Urinary bladder (tissue), 4 donors: ENCODE measurements around the gene SNX6. TPM values are rescaled to one million over a fixed set of nuclear protein-coding genes. Genes with fewer than 3 reads are reported as not detected.

Experiments
- DNase-seq: peaks from one replicate; pipeline ENCODE4 v3.0.0-alpha.2; 2015; ENCODE audit errors: extremely low spot score
- H3K27ac ChIP-seq: one replicate; pipeline ENCODE4 v1.5.1; 2013; ENCODE audit warnings: low read depth, mild to moderate bottlenecking, moderate library complexity
- H3K36me3 ChIP-seq: one replicate; pipeline ENCODE4 v1.6.1; 2013; ENCODE audit warnings: mild to moderate bottlenecking, moderate library complexity; ENCODE audit not compliant: insufficient read depth
- H3K4me1 ChIP-seq: one replicate; pipeline ENCODE4 v1.6.1; 2013; ENCODE audit warnings: mild to moderate bottlenecking, moderate library complexity; ENCODE audit not compliant: insufficient read depth
- H3K4me3 ChIP-seq: one replicate; pipeline ENCODE4 v1.5.1; 2013; ENCODE audit warnings: low read depth, low read length
- WGBS: extraction: QIAGEN DNeasy Blood & Tissue Kit; methylation state at CpG from one replicate; pipeline ENCODE4 v1.1.7; 2013; 5-methylcytosine and 5-hydroxymethylcytosine counted together
- polyA plus RNA-seq: library from polyadenylated mRNA; stranded (reverse); fragments of 200-250 nt; gene quantifications from one replicate; pipeline ENCODE4 v1.2.3, GENCODE V29; 2013
- total RNA-seq: library from RNA; depleted of rRNA; stranded (reverse); fragments of >200 nt; gene quantifications from one replicate; pipeline ENCODE4 v1.2.3, GENCODE V29; 2014
- donor health status: healthy with polysubstance abuse.
- donor health status: healthy.

Gene SNX6
- total and polyA plus RNA-seq, 2 donors = 58.9 to 171 TPM

- no peak overlapping the region for H3K4me3 ChIP-seq
- 76% methylated on average over 3 of the region's 3 CpGs for whole genome bisulfite sequencing
- H3K36me3 ChIP-seq = no peaks in the 10 kb centered on the region
- H3K27ac ChIP-seq = no peak overlapping the region
- DNase-seq = no peak
- H3K4me1 ChIP-seq = no peaks in the 10 kb centered on the region
Observed at GRCh38 chr14:34620839-34621238, 9.1 kb downstream of the SNX6 start.

DNA sequence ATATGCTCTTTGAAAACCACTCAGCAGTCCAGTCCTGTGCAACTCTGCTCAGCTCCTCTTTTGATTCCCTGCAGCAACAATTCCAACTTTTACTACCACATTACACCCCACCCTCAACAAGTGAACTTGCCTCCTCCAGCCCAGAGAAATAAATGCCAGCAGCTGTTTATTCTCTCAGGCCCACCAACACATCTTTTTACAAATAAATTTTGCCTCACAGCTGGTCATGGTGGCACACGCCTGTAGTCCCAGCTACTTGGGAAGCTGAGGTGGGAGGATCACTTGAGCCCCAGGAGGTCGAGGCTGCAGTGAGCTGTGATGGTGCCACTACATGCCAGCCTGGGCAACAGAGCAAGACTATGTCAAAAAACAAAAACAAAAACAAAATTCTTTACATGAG is 9.8 kb downstream of the SNX6 start:
- H3K36me3 ChIP-seq = no peaks in the 10 kb centered on the region
- H3K4me1 ChIP-seq = no peaks in the 10 kb centered on the region
- DNase-seq = no peak
- no peak overlapping the region for H3K27ac ChIP-seq
- 92% methylated on average over 2 of the region's 2 CpGs for WGBS
- no peak overlapping the region for H3K4me3 ChIP-seq

DNA sequence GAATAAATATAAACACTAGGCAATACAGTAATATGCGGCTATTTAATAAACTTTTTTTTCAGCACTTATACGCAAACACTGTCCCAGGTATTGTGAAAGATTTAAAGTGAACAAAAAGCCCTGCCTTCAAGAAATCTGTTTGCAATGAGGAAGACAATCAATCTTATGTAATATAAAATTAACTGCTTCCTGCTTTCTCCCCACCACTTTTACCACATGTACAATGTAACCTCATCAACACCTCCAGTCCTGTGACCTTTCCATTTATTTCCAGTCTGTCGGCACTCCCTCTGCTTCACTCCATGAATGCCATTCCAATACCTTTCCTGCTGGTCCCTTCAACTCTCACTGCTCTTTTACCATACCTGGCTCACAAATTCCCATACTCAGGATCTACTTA is 10.5 kb downstream of the SNX6 start:
- no peak for DNase-seq
- Histone ChIP-seq H3K27ac (no peak overlapping the region), H3K4me3 (no peak overlapping the region), H3K4me1 (no peaks in the 10 kb centered on the region), H3K36me3 (no peaks in the 10 kb centered on the region)
- 83% methylated on average over 3 of the region's 3 CpGs for WGBS

GRCh38 chr14:34616360-34616759 is 13.6 kb downstream of the SNX6 start:
- 95% methylated on average over 6 of the region's 6 CpGs for WGBS
- no peak overlapping the region for H3K27ac ChIP-seq
- DNase-seq = no peak
- no peaks in the 10 kb centered on the region for H3K4me1 ChIP-seq
- no peak overlapping the region for H3K4me3 ChIP-seq
- H3K36me3 ChIP-seq = no peaks in the 10 kb centered on the region

GRCh38 chr14:34615507-34615906 is 14.4 kb downstream of the SNX6 start:
- Histone ChIP-seq H3K4me1 (no peaks in the 10 kb centered on the region), H3K27ac (no peak overlapping the region), H3K36me3 (no peaks in the 10 kb centered on the region), H3K4me3 (no peak overlapping the region)
- no peak for DNase-seq
- WGBS = 95% methylated on average over 6 of the region's 6 CpGs

DNA sequence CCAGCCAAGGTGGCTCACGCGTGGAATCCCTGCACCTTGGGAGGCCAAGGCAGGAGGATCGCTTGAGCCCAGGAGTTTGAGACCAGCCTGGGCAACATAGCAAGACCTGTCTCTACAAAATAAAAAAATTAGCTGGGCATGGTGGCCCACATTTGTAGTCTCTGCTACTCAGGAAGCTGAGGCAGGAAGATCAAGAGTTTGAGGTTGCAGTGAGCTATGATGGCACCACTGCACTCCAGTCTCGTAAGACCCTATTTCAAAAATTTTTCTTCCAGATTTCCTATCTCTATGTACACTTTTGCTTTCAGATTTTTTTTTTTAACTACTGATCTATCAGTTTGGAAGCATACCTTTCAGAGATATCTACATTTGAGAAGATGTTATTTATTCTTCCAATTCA is 15.3 kb downstream of the SNX6 start:
- no peak overlapping the region for H3K4me3 ChIP-seq
- no peaks in the 10 kb centered on the region for H3K36me3 ChIP-seq
- DNase-seq = no peak
- H3K4me1 ChIP-seq = no peaks in the 10 kb centered on the region
- WGBS = 95% methylated on average over 4 of the region's 4 CpGs
- no peak overlapping the region for H3K27ac ChIP-seq

- Histone ChIP-seq H3K36me3 (no peaks in the 10 kb centered on the region), H3K4me3 (no peak overlapping the region), H3K4me1 (no peaks in the 10 kb centered on the region), H3K27ac (no peak overlapping the region)
- DNase-seq = no peak
- 69% methylated on average over 3 of the region's 3 CpGs for WGBS
Observed at GRCh38 chr14:34610101-34610500, 19.8 kb downstream of the SNX6 start.

GRCh38 chr14:34605461-34605860 is 24.5 kb downstream of the SNX6 start:
- no peak for DNase-seq
- no peak overlapping the region for H3K4me3 ChIP-seq
- WGBS = 93% methylated on average over 2 of the region's 2 CpGs
- H3K4me1 ChIP-seq = no peaks in the 10 kb centered on the region
- H3K36me3 ChIP-seq = peaks cover 9% of the 10 kb centered on the region
- H3K27ac ChIP-seq = no peak overlapping the region

DNA sequence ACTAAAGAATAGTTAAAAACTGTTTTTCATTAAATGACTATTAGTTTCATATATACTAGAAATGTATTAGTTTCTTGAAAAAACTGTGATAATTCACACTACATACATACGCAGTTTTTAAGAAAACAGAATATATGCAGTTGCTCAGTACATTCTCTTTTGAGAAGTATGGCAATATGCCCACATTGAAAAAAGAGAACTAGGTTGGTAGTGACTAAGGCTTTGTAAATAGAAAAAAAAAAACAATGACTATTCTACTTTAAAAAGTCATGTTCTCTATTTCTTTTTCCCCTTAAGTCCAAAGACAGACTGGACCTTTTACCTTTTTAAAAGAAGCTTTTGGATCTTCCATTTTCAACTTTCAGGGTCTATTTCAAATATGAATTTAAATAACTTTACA is 25.0 kb downstream of the SNX6 start:
- Histone ChIP-seq H3K4me3 (no peak overlapping the region), H3K27ac (no peak overlapping the region), H3K36me3 (peaks cover 10% of the 10 kb centered on the region), H3K4me1 (no peaks in the 10 kb centered on the region)
- DNase-seq = no peak
- 85% methylated on average over 1 of the region's 1 CpG for WGBS

GRCh38 chr14:34596891-34597290 is 33.1 kb downstream of the SNX6 start:
- WGBS = 85% methylated on average over 3 of the region's 3 CpGs
- Histone ChIP-seq H3K36me3 (peaks cover 11% of the 10 kb centered on the region), H3K27ac (no peak overlapping the region), H3K4me3 (no peak overlapping the region), H3K4me1 (no peaks in the 10 kb centered on the region)
- DNase-seq = no peak

DNA sequence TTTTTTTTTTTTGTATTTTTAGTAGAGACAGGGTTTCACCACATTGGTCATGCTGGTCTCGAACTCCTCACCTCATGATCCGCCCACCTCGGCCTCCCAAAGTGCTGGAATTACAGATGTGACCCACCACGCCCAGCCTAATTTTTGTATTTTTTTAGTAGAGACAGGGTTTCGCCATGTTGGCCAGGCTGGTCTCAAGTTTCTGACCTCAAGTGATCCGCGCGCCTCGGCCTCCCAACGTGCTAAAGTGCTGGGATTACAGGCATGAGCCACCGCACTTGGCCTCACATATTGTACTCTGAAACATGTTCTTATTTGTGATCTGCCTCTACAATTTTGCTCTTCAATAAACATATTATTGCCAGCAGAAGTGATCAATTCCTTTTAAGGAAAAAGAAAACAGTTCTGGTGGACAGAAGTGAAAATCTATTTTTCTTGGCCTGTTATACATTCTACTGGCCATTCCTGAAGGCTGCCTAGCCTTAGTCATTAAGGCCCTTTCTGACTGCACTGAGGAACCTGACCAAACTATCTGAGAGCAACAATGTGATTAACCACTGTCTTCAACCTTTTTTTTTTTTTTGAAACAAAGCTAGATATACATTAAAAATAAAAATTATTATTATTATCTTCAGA is 36.1 kb downstream of the SNX6 start:
- H3K36me3 ChIP-seq = peaks cover 9% of the 10 kb centered on the region
- no peak overlapping the region for H3K4me3 ChIP-seq
- 98% methylated on average over 11 of the region's 11 CpGs for WGBS
- H3K4me1 ChIP-seq = no peaks in the 10 kb centered on the region
- DNase-seq = no peak
- no peak overlapping the region for H3K27ac ChIP-seq

GRCh38 chr14:34592623-34593022 is 37.3 kb downstream of the SNX6 start:
- peaks cover 9% of the 10 kb centered on the region for H3K36me3 ChIP-seq
- no peaks in the 10 kb centered on the region for H3K4me1 ChIP-seq
- 92% methylated on average over 5 of the region's 5 CpGs for WGBS
- no peak overlapping the region for H3K4me3 ChIP-seq
- no peak for DNase-seq
- no peak overlapping the region for H3K27ac ChIP-seq

DNA sequence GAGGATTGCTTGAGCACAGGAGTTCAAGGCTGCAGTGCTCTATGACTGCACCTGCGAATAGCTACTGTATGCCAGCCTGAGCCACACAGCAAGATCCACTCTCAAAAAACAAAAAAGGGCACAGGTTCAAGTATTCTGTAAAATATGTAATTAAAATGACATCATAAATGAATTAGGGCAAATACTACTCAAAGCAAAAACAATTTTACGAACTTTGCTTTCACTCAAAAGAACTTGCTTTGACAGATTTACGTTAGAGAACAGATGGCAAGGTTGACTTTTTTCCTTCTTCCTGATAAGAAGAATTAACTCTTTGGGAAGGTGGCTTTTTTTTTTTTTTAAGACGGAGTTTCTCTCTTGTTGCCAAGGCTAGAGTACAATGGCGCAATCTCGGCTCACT is 46.4 kb downstream of the SNX6 start:
- 82% methylated on average over 6 of the region's 6 CpGs for WGBS
- Histone ChIP-seq H3K4me3 (no peak overlapping the region), H3K27ac (no peak overlapping the region), H3K4me1 (no peaks in the 10 kb centered on the region), H3K36me3 (peaks cover 8% of the 10 kb centered on the region)
- DNase-seq = no peak

- Histone ChIP-seq H3K4me3 (no peak overlapping the region), H3K4me1 (no peaks in the 10 kb centered on the region), H3K36me3 (peaks cover 11% of the 10 kb centered on the region), H3K27ac (no peak overlapping the region)
- 98% methylated on average over 11 of the region's 11 CpGs for WGBS
- no peak for DNase-seq
Observed at GRCh38 chr14:34582117-34582680, 47.7 kb downstream of the SNX6 start.

- 98% methylated on average over 5 of the region's 5 CpGs for WGBS
- Histone ChIP-seq H3K4me1 (no peaks in the 10 kb centered on the region), H3K4me3 (no peak overlapping the region), H3K27ac (no peak overlapping the region), H3K36me3 (peaks cover 9% of the 10 kb centered on the region)
- no peak for DNase-seq
Observed at GRCh38 chr14:34580381-34580780, 49.6 kb downstream of the SNX6 start.
